Liver (tissue), 9 donors: ENCODE measurements around the gene SLC29A3. TPM values are rescaled to one million over a fixed set of nuclear protein-coding genes. Genes with fewer than 3 reads are reported as not detected.

ENCODE experiments used
- DNase-seq: peaks from one replicate; pipeline ENCODE4 v3.0.0-alpha.2; 2017; ENCODE audit warnings: low spot score
- H3K27ac ChIP-seq, 2 donors: one replicate each; pipeline ENCODE4 v1.7.0; 2013; ENCODE audit warnings: inconsistent platforms in 2 of 2, low read length in 2 of 2, control low read depth in 1 of 2, low read depth in 1 of 2, mild to moderate bottlenecking in 1 of 2
- H3K27me3 ChIP-seq, 4 donors: one replicate each; pipeline versions ENCODE4 v1.6.1 to v1.7.0; 2013; ENCODE audit warnings: low read length in 3 of 4, inconsistent platforms in 1 of 4, mild to moderate bottlenecking in 1 of 4, moderate library complexity in 1 of 4; ENCODE audit not compliant: control insufficient read depth in 4 of 4, insufficient read depth in 4 of 4
- H3K36me3 ChIP-seq, 4 donors: one replicate each; pipeline versions ENCODE4 v1.6.1 to v1.7.0; 2013; ENCODE audit warnings: low read length in 3 of 4, mild to moderate bottlenecking in 3 of 4, low read depth in 1 of 4, moderate library complexity in 1 of 4; ENCODE audit not compliant: control insufficient read depth in 4 of 4, insufficient read depth in 3 of 4
- H3K4me1 ChIP-seq, 4 donors: one replicate each; pipeline versions ENCODE4 v1.6.1 to v1.7.0; 2013; ENCODE audit warnings: low read length in 3 of 4, mild to moderate bottlenecking in 3 of 4, moderate library complexity in 1 of 4; ENCODE audit not compliant: control insufficient read depth in 4 of 4, insufficient read depth in 4 of 4
- H3K4me3 ChIP-seq, 3 donors: one replicate each; pipeline versions ENCODE4 v1.6.1 to v1.7.0; 2013; ENCODE audit warnings: low read length in 3 of 3, control low read depth in 1 of 3, low read depth in 1 of 3, mild to moderate bottlenecking in 1 of 3
- H3K9ac ChIP-seq, 2 donors: one replicate each; pipeline ENCODE4 v1.7.0; 2013; ENCODE audit warnings: low read length in 2 of 2, mild to moderate bottlenecking in 2 of 2, moderate library complexity in 2 of 2, control low read depth in 1 of 2, low read depth in 1 of 2
- H3K9me3 ChIP-seq, 4 donors: one replicate each; pipeline versions ENCODE4 v1.6.1 to v1.7.0; 2013; ENCODE audit warnings: low read length in 3 of 4; ENCODE audit not compliant: control insufficient read depth in 4 of 4
- ATF3 ChIP-seq: IDR thresholded peaks from 2 replicates; pipeline ENCODE4 v1.6.1; 2016; ENCODE audit warnings: antibody characterized with exemption
- CTCF ChIP-seq: fragments of 150-350 bp; IDR thresholded peaks from 2 replicates; pipeline ENCODE4 v1.5.1; 2017; ENCODE audit warnings: improper control_type of control experiment, low read depth, low read length; ENCODE audit not compliant: missing input control
- EGR1 ChIP-seq, 2 donors: IDR thresholded peaks; 2 replicates each; pipeline ENCODE4 v1.6.1; 2016 to 2018; ENCODE audit warnings: antibody characterized with exemption in 2 of 2, low read depth in 2 of 2
- FOXA1 ChIP-seq: IDR thresholded peaks from 2 replicates; pipeline ENCODE4 v1.6.1; 2016; ENCODE audit warnings: antibody characterized with exemption
- FOXA2 ChIP-seq: IDR thresholded peaks from 2 replicates; pipeline ENCODE4 v1.6.1; 2016; ENCODE audit warnings: antibody characterized with exemption
- GABPA ChIP-seq, 2 donors: IDR thresholded peaks in 1 of 2; conservative IDR thresholded peaks in 1 of 2; 2 replicates each; pipeline ENCODE4 v1.6.1; 2016; ENCODE audit warnings: antibody characterized with exemption in 2 of 2, mild to moderate bottlenecking in 1 of 2, moderate library complexity in 1 of 2
- HNF4A ChIP-seq, 2 donors: conservative IDR thresholded peaks; 2 replicates each; pipeline ENCODE4 v1.6.1; 2016; ENCODE audit warnings: antibody characterized with exemption in 2 of 2, mild to moderate bottlenecking in 2 of 2
- HNF4G ChIP-seq: IDR thresholded peaks from 2 replicates; pipeline ENCODE4 v1.6.1; 2016; ENCODE audit warnings: antibody characterized with exemption
- JUND ChIP-seq, 2 donors: IDR thresholded peaks; 2 replicates each; pipeline ENCODE4 v1.6.1; 2016; ENCODE audit warnings: antibody characterized with exemption in 2 of 2
- MAX ChIP-seq: IDR thresholded peaks from 2 replicates; pipeline ENCODE4 v1.6.1; 2016; ENCODE audit warnings: antibody characterized with exemption
- NR2F2 ChIP-seq: IDR thresholded peaks from 2 replicates; pipeline ENCODE4 v1.6.1; 2016; ENCODE audit warnings: antibody characterized with exemption
- RAD21 ChIP-seq, 2 donors: IDR thresholded peaks; 2 replicates each; pipeline ENCODE4 v1.6.1; 2016; ENCODE audit warnings: antibody characterized with exemption in 2 of 2, mild to moderate bottlenecking in 2 of 2
- RXRA ChIP-seq, 2 donors: IDR thresholded peaks; 2 replicates each; pipeline ENCODE4 v1.6.1; 2017 to 2018; ENCODE audit warnings: antibody characterized with exemption in 2 of 2, mild to moderate bottlenecking in 1 of 2
- SP1 ChIP-seq: IDR thresholded peaks from 2 replicates; pipeline ENCODE4 v1.6.1; 2018; ENCODE audit warnings: antibody characterized with exemption, mild to moderate bottlenecking
- TAF1 ChIP-seq: conservative IDR thresholded peaks from 2 replicates; pipeline ENCODE4 v1.6.1; 2016; ENCODE audit warnings: antibody characterized with exemption, mild to moderate bottlenecking
- WGBS: extraction: QIAGEN DNeasy Blood & Tissue Kit; methylation state at CpG from one replicate; pipeline ENCODE4 v1.1.7; 2013; 5-methylcytosine and 5-hydroxymethylcytosine counted together
- polyA plus RNA-seq, 2 donors: library from polyadenylated mRNA; stranded (reverse) in 1 of 2; unstranded in 1 of 2; fragments of 200-250 nt in 1 of 2; fragments of >200 nt in 1 of 2; fragmentation: Nextera tagmentation in 1 of 2; extraction: Ambion mirVana in 1 of 2; gene quantifications; one replicate each; pipeline versions ENCODE4 v1.2.1 to v1.2.3, GENCODE V29; 2013 to 2015
- total RNA-seq, 2 donors: library from RNA; depleted of rRNA; stranded (reverse); fragments of >200 nt; gene quantifications; one replicate each; pipeline ENCODE4 v1.2.3, GENCODE V29; 2014
- TF ChIP-seq, protein P1 (sequence below): IDR thresholded peaks from 2 replicates; pipeline ENCODE4 v1.6.1; 2016; ENCODE audit warnings: antibody characterized with exemption, mild to moderate bottlenecking
- TF ChIP-seq, protein P2 (sequence below): IDR thresholded peaks from 2 replicates; pipeline ENCODE4 v1.6.1; 2016; ENCODE audit warnings: antibody characterized with exemption
- donor health status: healthy.
- donor health status: healthy.
- donor health status: healthy.
- donor health status: healthy.
- donor health status: healthy.

SLC29A3 gene
- total and polyA plus RNA-seq, 4 donors: 3.1 to 11.9 (median 5.3) TPM

GRCh38 chr10:71380841-71381240 is 61.8 kb downstream of the SLC29A3 start:
- no peak overlapping the region for H3K4me3 ChIP-seq
- no peaks in the 10 kb centered on the region for H3K36me3 ChIP-seq
- no peaks in the 10 kb centered on the region for H3K27me3 ChIP-seq
- H3K9ac ChIP-seq: no peak overlapping the region
- no peaks in the 10 kb centered on the region for H3K9me3 ChIP-seq
- H3K27ac ChIP-seq: no peak overlapping the region
- TF ChIP-seq, protein P1, sequence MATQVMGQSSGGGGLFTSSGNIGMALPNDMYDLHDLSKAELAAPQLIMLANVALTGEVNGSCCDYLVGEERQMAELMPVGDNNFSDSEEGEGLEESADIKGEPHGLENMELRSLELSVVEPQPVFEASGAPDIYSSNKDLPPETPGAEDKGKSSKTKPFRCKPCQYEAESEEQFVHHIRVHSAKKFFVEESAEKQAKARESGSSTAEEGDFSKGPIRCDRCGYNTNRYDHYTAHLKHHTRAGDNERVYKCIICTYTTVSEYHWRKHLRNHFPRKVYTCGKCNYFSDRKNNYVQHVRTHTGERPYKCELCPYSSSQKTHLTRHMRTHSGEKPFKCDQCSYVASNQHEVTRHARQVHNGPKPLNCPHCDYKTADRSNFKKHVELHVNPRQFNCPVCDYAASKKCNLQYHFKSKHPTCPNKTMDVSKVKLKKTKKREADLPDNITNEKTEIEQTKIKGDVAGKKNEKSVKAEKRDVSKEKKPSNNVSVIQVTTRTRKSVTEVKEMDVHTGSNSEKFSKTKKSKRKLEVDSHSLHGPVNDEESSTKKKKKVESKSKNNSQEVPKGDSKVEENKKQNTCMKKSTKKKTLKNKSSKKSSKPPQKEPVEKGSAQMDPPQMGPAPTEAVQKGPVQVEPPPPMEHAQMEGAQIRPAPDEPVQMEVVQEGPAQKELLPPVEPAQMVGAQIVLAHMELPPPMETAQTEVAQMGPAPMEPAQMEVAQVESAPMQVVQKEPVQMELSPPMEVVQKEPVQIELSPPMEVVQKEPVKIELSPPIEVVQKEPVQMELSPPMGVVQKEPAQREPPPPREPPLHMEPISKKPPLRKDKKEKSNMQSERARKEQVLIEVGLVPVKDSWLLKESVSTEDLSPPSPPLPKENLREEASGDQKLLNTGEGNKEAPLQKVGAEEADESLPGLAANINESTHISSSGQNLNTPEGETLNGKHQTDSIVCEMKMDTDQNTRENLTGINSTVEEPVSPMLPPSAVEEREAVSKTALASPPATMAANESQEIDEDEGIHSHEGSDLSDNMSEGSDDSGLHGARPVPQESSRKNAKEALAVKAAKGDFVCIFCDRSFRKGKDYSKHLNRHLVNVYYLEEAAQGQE: no peak
- TF ChIP-seq RXRA (IDR thresholded peaks at IDR 0.05) (no peak), TAF1 (no peak), EGR1 (IDR thresholded peaks at IDR 0.05; ENCODE audit: low read depth in 2 of 2) (no peak), SP1 (no peak), RAD21 (IDR thresholded peaks at IDR 0.05) (peak; percentile 59 to 63), HNF4A (conservative IDR thresholded peaks at IDR 0.05) (no peak), ATF3 (no peak), FOXA2 (no peak), HNF4G (no peak), CTCF (peak; percentile 14)
- no peak for DNase-seq
- H3K4me1 ChIP-seq: peaks cover 0 to 11% (median 7%) of the 10 kb centered on the region in 4 donors
- 19% methylated on average over 1 of the region's 1 CpG for WGBS

GRCh38 chr10:71381611-71382010 is 62.6 kb downstream of the SLC29A3 start:
- no peak for DNase-seq
- no peak overlapping the region for H3K27ac ChIP-seq
- WGBS: 87% methylated on average over 3 of the region's 3 CpGs

More at GRCh38 chr10:71381611-71382010, 62.6 kb downstream of the SLC29A3 start:
- no peak overlapping the region for H3K4me3 ChIP-seq
- TF ChIP-seq RXRA (IDR thresholded peaks at IDR 0.05): no peak
- no peak for TF ChIP-seq FOXA2
- TF ChIP-seq MAX: no peak
- TF ChIP-seq HNF4A (conservative IDR thresholded peaks at IDR 0.05): no peak
- TF ChIP-seq NR2F2: no peak
- no peak for TF ChIP-seq HNF4G
- TF ChIP-seq EGR1 (IDR thresholded peaks at IDR 0.05; ENCODE audit: low read depth in 2 of 2): no peak
- TF ChIP-seq JUND (IDR thresholded peaks at IDR 0.05): no peak
- no peak for TF ChIP-seq RAD21 (IDR thresholded peaks at IDR 0.05)
- TF ChIP-seq, protein P2, sequence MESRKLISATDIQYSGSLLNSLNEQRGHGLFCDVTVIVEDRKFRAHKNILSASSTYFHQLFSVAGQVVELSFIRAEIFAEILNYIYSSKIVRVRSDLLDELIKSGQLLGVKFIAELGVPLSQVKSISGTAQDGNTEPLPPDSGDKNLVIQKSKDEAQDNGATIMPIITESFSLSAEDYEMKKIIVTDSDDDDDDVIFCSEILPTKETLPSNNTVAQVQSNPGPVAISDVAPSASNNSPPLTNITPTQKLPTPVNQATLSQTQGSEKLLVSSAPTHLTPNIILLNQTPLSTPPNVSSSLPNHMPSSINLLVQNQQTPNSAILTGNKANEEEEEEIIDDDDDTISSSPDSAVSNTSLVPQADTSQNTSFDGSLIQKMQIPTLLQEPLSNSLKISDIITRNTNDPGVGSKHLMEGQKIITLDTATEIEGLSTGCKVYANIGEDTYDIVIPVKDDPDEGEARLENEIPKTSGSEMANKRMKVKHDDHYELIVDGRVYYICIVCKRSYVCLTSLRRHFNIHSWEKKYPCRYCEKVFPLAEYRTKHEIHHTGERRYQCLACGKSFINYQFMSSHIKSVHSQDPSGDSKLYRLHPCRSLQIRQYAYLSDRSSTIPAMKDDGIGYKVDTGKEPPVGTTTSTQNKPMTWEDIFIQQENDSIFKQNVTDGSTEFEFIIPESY: no peak
- no peak for TF ChIP-seq TAF1
- no peak for TF ChIP-seq FOXA1
- TF ChIP-seq, protein P1: no peak
- TF ChIP-seq GABPA (IDR thresholded peaks at IDR 0.05 in 1 of 2, conservative IDR thresholded peaks at IDR 0.05 in 1 of 2): no peak
- peaks cover 0 to 10% (median 7%) of the 10 kb centered on the region in 4 donors for H3K4me1 ChIP-seq
- H3K9me3 ChIP-seq: no peaks in the 10 kb centered on the region
- no peaks in the 10 kb centered on the region for H3K36me3 ChIP-seq
- no peak overlapping the region for H3K9ac ChIP-seq
- no peaks in the 10 kb centered on the region for H3K27me3 ChIP-seq
